DND-41 (cell line): ENCODE data around the gene COX7A1.

Experiments used
- EZH2 ChIP-seq: IDR thresholded peaks from 3 replicates; pipeline ENCODE4 v1.6.1; 2012; ENCODE audit warnings: borderline replicate concordance, low read depth, mild to moderate bottlenecking, moderate library complexity, low read length, inconsistent platforms; ENCODE audit not compliant: severe bottlenecking
- TF ChIP-seq, protein P1 (sequence below): IDR thresholded peaks from 2 replicates; pipeline ENCODE4 v1.5.1; 2012; ENCODE audit warnings: borderline replicate concordance, low read length, moderate library complexity, mild to moderate bottlenecking; ENCODE audit not compliant: poor library complexity, severe bottlenecking; ENCODE audit errors: extremely low read depth

- TF ChIP-seq, protein P1, sequence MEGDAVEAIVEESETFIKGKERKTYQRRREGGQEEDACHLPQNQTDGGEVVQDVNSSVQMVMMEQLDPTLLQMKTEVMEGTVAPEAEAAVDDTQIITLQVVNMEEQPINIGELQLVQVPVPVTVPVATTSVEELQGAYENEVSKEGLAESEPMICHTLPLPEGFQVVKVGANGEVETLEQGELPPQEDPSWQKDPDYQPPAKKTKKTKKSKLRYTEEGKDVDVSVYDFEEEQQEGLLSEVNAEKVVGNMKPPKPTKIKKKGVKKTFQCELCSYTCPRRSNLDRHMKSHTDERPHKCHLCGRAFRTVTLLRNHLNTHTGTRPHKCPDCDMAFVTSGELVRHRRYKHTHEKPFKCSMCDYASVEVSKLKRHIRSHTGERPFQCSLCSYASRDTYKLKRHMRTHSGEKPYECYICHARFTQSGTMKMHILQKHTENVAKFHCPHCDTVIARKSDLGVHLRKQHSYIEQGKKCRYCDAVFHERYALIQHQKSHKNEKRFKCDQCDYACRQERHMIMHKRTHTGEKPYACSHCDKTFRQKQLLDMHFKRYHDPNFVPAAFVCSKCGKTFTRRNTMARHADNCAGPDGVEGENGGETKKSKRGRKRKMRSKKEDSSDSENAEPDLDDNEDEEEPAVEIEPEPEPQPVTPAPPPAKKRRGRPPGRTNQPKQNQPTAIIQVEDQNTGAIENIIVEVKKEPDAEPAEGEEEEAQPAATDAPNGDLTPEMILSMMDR: no peak
- TF ChIP-seq EZH2: no peak
These were observed 41.6 kb downstream of the COX7A1 start, which contains the start of gene OVOL3 for GRCh38 chr19:36110487-36111199.
